HAP-1 (cell line): ENCODE results near the gene TMEM123.

ENCODE experiments used
- DNase-seq, 2 experiments: peaks; one replicate each; pipeline ENCODE4 v3.0.0-alpha.2; 2016 to 2020; ENCODE audit warnings: low spot score in 2 of 2
- H3K27me3 ChIP-seq: fragments of 250-450 bp; sonication (Bioruptor Pico); 2 replicates; pipeline ENCODE4 v1.5.1; 2020; ENCODE audit warnings: low read depth, mild to moderate bottlenecking, moderate library complexity
- H3K36me3 ChIP-seq: fragments of 250-450 bp; sonication (Bioruptor Pico); replicated peaks from 2 replicates; pipeline ENCODE4 v1.5.1; 2020; ENCODE audit warnings: mild to moderate bottlenecking
- H3K4me1 ChIP-seq: fragments of 250-450 bp; sonication (Bioruptor Pico); 2 replicates; pipeline ENCODE4 v1.5.1; 2020; ENCODE audit warnings: mild to moderate bottlenecking
- H3K4me3 ChIP-seq: fragments of 250-450 bp; sonication (Bioruptor Pico); 2 replicates; pipeline ENCODE4 v1.5.1; 2020; ENCODE audit warnings: mild to moderate bottlenecking, moderate library complexity
- H3K9me3 ChIP-seq: fragments of 250-450 bp; sonication (Bioruptor Pico); 2 replicates; pipeline ENCODE4 v1.5.1; 2020; ENCODE audit warnings: mild to moderate bottlenecking, moderate library complexity
- in situ Hi-C: fragments of 300-500 bp; cut with MboI; formaldehyde crosslinking; loops from 3 replicates; pipeline ENCODE4 v1.14.3; 2020; ENCODE audit warnings: low sequenced_read_pairs, inconsistent platforms, mixed read lengths

Gene TMEM123

DNA sequence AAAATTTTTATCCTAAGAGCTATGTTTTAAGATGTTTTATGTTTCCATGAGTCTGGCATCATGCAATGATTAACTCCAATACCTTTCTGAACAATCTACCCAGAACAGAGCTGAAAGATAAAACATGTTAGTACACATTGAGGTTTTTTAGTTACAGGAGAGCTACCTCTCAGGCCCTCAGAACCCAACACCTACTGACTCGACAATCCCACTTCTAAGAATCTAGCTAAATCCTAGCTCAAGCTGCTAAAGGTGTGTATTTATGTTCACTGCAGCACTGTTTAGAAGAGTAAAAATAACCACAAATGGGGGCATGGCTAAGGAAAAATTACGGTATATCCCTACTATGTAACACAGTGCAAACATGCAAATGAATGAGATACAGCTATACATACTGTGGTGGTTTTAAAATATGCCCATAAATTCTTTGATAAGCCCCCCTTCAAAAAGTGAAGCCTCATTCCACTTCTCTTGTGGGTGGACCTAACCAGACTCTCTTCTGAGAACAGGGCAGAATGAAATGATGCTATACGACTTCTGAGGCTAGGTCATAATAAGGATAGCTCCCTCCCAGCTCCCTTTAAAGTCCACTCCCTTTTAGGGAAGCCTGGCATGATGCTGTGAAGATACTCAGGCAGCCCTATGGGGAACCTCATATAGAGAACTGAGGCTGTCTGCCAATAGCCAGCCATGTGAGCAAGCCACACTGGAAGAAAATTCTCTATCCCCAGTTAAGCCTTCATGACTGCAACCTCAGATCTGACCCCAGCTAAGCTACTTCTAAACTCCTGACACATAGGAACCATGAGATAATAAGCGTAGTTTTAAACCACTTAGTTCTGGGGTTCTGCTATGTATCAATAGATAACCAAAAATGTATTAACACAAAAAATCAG lies 29.5 kb downstream of the TMEM123 start:
- in situ Hi-C loops = no loop called here
- Histone ChIP-seq H3K4me1 (peaks cover 32% of the 10 kb centered on the region), H3K27me3 (no peaks in the 10 kb centered on the region), H3K36me3 (0 out of 2 replicates have a peak, but pooled peaks cover 2% of the 10 kb centered on the region), H3K9me3 (no peaks in the 10 kb centered on the region), H3K4me3 (no peak overlapping the region)
- DNase-seq = no peak

DNA sequence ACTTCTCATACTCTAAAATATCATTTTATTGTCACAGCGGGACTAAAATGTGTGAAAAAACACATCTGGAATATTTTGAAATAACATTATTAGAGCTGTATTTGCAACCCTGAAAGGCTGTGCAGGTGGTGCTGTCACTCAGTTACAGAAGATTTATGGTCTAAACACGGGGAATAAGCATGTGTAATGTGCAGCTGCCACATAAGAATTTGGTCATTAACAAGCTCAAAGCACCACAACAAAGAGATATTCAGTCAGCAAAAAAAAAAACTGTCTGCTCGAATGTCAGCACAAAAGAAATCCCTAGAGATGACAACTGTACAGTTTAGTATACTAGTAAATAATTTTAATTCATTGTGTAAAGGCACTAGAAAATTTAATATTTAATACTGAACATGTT lies 31.3 kb downstream of the TMEM123 start:
- 0 out of 2 replicates have a peak, but pooled peaks cover 2% of the 10 kb centered on the region for H3K9me3 ChIP-seq
- 0 out of 2 replicates have a peak, but pooled peaks cover 2% of the 10 kb centered on the region for H3K36me3 ChIP-seq
- DNase-seq = peak; percentile 35 to 69
- peaks cover 20% of the 10 kb centered on the region for H3K4me1 ChIP-seq
- H3K4me3 ChIP-seq = no peak overlapping the region
- in situ Hi-C loops = no loop called here
- H3K27me3 ChIP-seq = no peaks in the 10 kb centered on the region

DNA sequence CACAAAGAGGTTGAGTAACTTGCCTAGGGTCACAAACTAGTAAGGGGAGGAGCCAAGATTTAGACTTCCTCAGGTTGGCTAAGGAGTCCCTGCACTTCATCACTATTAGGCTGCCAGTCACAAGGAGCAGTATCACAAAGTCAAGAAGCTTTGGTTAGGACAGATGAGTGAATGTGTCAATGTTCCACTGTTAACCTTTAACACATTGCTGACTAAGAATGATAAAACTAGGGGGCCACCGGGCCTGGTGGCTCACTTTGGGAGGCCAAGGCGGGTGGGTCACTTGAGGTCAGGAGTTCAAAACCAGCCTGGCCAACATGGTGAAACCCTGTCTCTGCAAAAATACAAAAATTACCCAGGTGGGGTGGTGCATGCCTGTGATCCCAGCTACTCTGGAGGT lies 32.0 kb downstream of the TMEM123 start:
- Histone ChIP-seq H3K4me1 (peaks cover 17% of the 10 kb centered on the region), H3K36me3 (no peaks in the 10 kb centered on the region), H3K4me3 (no peak overlapping the region), H3K9me3 (0 out of 2 replicates have a peak, but pooled peaks cover 2% of the 10 kb centered on the region), H3K27me3 (no peaks in the 10 kb centered on the region)
- DNase-seq = no peak
- in situ Hi-C loops = no loop called here

DNA sequence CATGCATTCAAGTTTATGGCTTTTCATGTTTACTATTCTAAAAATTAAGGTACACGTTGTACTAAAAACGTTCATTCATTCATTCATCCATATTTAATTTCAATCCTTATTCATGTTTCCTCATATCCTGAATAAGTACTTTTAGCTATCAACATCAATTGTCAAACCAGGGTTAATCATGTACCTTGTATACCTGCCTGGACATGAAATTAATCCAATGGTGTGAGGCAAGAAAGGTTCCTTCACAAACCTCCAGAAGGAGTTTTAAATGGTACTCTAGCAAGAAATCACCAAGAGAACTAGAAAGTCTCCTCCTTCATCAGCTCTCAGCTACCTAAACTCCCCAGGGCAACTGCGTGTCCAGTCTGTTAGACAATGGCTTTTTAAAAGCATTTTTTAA lies 33.4 kb downstream of the TMEM123 start:
- in situ Hi-C loops = no loop called here
- H3K36me3 ChIP-seq = no peaks in the 10 kb centered on the region
- H3K9me3 ChIP-seq = 0 out of 2 replicates have a peak, but pooled peaks cover 2% of the 10 kb centered on the region

DNA sequence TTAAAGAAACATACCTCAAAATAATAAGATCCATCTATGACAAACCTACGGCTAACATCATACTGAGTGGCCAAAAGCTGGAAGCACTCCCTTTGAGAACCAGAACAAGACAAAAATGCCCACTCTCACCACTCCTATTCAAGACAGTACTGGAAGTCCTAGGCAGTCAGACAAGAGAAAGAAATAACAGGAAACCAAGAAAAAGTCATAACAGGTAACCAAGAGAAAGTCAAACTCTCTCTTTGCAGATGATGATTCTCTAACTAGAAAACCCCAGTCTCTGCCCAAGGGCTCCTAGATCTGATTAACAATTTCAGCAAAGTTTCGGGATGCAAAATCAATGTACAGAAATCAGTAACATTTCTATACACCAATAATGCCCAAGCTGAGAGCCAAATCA lies 35.6 kb downstream of the TMEM123 start:
- no peak for DNase-seq
- no peaks in the 10 kb centered on the region for H3K36me3 ChIP-seq
- in situ Hi-C loops = no loop called here
- peaks cover 9% of the 10 kb centered on the region for H3K4me1 ChIP-seq
- H3K4me3 ChIP-seq = no peak overlapping the region
- H3K9me3 ChIP-seq = 0 out of 2 replicates have a peak, but pooled peaks cover 2% of the 10 kb centered on the region
- no peaks in the 10 kb centered on the region for H3K27me3 ChIP-seq

More for the DNA sequence above, 33.4 kb downstream of the TMEM123 start:
- Histone ChIP-seq H3K27me3 (no peaks in the 10 kb centered on the region), H3K4me1 (peaks cover 15% of the 10 kb centered on the region), H3K4me3 (no peak overlapping the region)
- no peak for DNase-seq

DNA sequence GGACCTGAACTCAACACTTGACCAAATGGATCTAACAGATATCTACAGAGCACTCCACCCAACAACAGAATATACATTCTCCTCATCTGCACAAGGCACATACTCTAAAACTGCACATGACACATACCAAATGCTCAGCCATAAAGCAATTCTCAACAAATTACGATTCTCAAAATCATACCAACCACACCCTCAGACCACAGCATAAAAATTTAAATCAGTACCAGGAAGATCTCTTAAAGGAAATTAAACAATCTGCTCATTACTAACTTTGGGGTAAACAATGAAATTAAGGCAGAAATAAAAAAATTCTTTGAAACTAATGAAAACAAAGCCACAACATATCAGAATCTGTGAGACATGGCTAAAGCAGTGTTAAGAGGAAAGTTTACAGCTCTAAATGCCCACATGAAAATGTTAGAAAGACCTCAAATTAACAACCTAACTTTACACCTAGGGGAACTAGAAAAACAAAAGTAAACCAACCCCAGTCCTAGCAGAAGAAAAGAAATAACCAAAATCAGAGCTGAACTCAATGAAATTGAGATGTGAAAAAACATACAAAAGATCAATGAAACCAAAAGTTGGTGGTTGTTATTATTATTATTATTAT lies 37.2 kb downstream of the TMEM123 start:
- Histone ChIP-seq H3K9me3 (0 out of 2 replicates have a peak, but pooled peaks cover 2% of the 10 kb centered on the region), H3K4me3 (no peak overlapping the region), H3K4me1 (no peaks in the 10 kb centered on the region), H3K36me3 (no peaks in the 10 kb centered on the region), H3K27me3 (no peaks in the 10 kb centered on the region)
- in situ Hi-C loops = no loop called here
- no peak for DNase-seq

DNA sequence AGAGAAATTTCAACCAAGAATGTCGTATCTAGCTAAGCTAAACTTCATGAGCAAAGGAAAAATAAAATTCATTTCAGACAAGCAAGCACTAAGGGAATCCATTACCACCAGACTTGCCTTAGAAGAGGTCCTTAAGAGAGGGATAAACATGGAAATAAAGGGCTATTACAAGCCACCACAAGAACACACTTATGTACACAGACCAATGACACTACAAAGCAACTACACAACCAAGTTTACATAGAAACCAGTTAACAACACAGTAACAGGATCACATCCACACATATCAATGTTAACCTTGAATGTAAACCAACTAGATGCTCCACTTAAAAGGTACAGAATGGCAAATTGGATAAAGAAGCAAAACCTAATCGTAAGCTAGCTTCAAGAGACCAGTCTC lies 38.0 kb downstream of the TMEM123 start:
- Histone ChIP-seq H3K4me3 (no peak overlapping the region), H3K36me3 (no peaks in the 10 kb centered on the region), H3K4me1 (no peaks in the 10 kb centered on the region), H3K9me3 (0 out of 2 replicates have a peak, but pooled peaks cover 2% of the 10 kb centered on the region), H3K27me3 (no peaks in the 10 kb centered on the region)
- in situ Hi-C loops = no loop called here
- DNase-seq = no peak

DNA sequence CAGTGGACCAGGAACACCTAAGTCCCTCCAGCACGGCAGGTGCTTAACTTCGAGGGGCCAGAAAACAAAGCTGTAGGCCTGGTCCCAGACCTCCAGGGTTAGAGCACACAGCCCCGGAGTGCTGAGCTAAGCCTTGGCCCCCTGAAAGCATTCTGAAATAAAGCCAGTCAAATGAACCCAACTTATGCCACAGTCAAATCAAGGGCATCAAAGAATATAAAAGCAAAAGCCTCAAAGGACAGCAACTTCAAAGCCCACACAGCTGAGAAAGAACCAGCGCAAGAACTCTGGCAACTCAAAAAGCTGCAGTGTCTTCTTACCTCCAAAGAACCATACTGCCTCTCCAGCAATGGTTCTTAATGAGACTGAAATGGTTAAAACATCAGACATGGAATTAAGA lies 39.1 kb downstream of the TMEM123 start:
- H3K36me3 ChIP-seq = no peaks in the 10 kb centered on the region
- H3K9me3 ChIP-seq = 0 out of 2 replicates have a peak, but pooled peaks cover 2% of the 10 kb centered on the region
- no peak overlapping the region for H3K4me3 ChIP-seq
- in situ Hi-C loops = no loop called here
- no peak for DNase-seq
- no peaks in the 10 kb centered on the region for H3K27me3 ChIP-seq
- H3K4me1 ChIP-seq = no peaks in the 10 kb centered on the region

DNA sequence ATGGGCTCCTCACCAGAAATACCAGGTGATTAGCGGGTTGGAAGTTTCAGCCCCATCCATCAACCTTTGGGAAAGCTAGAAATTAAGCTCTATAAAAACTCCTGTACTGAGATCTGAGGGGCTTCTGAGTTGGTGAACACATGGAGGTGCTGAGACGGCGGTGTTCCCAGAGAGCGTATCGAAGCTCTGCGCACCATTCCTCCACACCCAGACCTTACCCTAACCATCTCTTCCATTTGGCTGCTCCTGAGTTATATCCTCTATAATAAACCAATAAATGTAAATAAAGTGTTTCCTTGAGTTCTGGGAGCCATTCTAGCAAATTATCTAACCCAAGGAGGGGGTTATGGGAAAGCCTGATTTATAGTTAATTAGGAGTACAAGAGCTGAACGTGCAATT lies 41.4 kb downstream of the TMEM123 start:
- no peak for DNase-seq
- Histone ChIP-seq H3K4me1 (no peaks in the 10 kb centered on the region), H3K27me3 (no peaks in the 10 kb centered on the region), H3K36me3 (no peaks in the 10 kb centered on the region), H3K9me3 (no peaks in the 10 kb centered on the region), H3K4me3 (no peak overlapping the region)
- in situ Hi-C loops = no loop called here

DNA sequence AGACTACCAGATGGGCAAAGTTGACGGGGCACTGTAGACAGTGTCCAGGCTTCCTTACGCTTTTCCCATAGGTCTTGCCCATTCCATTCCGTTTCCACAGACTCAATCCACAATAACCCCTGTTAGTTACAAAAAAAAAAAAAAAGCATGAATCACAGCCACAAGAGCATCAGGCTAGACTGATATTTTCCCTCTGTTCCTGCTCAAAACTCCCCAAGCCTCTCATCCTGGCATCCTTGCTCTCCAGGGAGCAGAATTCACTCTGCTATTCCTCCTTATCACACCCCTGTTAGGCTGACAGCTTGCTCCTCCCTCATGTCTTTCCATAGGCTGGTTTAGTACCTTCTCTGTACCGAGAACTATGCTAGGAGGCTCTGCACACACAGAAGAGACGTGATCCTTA lies 42.2 kb downstream of the TMEM123 start:
- no peak for DNase-seq
- Histone ChIP-seq H3K36me3 (no peaks in the 10 kb centered on the region), H3K27me3 (no peaks in the 10 kb centered on the region), H3K4me3 (no peak overlapping the region), H3K4me1 (peaks cover 2% of the 10 kb centered on the region; the same call in 1 of the 2 replicates), H3K9me3 (no peaks in the 10 kb centered on the region)
- in situ Hi-C loops = no loop called here

DNA sequence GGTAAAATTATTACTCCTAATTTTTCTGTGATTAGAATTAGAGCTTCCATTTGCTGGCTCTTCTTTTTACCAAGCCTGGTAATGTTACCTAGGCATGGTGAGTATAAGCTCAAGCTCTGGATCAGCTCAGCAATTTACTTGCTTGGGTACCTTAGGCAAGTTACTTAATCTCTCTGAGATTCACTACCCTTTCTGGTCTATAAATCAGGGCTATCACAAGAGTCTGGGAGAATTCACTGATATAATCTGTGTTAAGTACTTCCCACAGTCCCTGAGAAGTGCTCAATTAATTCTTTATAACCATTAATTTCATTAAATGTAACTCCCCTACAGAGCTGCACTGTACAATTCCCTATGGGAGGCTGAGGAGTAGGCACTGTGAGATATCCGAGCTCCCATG lies 44.2 kb downstream of the TMEM123 start:
- Histone ChIP-seq H3K4me3 (no peak overlapping the region), H3K27me3 (no peaks in the 10 kb centered on the region), H3K36me3 (no peaks in the 10 kb centered on the region), H3K9me3 (no peaks in the 10 kb centered on the region), H3K4me1 (peaks cover 2% of the 10 kb centered on the region; the same call in 1 of the 2 replicates)
- DNase-seq = no peak
- in situ Hi-C loops = no loop called here

DNA sequence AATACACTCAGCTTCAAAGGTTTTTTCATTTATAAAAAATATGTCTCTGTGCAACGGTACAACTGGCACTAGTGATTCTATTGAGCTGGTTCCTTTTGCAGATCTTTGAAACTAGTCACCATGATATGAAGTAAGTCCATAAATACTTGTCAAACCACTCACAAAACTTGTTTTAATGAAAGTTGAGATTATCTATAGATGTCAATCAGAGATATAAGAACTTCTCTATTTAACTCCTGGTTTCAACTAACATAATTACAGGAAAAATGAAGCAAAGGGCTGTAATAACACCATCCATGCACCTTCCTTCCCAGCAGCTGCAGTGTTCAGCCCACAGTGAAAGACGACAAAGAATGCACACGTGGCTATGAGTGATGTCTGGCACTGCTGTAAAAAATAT lies 44.7 kb downstream of the TMEM123 start:
- Histone ChIP-seq H3K4me3 (no peak overlapping the region), H3K9me3 (no peaks in the 10 kb centered on the region), H3K36me3 (no peaks in the 10 kb centered on the region), H3K4me1 (peaks cover 2% of the 10 kb centered on the region; the same call in 1 of the 2 replicates), H3K27me3 (no peaks in the 10 kb centered on the region)
- DNase-seq = no peak
- in situ Hi-C loops = no loop called here

DNA sequence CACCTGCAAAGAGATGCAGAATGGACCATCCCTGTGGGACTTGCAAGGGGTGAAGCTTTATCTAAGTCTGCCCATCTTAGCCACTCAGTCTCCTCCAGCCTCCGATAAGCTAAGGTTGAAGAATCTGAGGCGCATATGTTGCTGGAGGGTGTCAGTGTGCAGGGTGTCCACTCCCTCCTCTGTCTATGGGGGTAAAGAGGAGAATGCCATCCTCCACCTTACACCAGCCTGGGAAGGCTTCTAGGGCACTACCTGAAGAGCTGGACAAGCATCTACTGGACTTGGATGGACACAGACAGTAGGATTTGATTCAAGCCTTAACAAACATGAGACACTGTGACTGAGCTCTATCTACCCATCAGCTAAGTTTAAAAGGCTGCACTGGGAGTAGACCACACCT lies 46.5 kb downstream of the TMEM123 start:
- no peaks in the 10 kb centered on the region for H3K9me3 ChIP-seq
- H3K4me1 ChIP-seq = peaks cover 6% of the 10 kb centered on the region
- H3K4me3 ChIP-seq = no peak overlapping the region
- in situ Hi-C loops = no loop called here
- no peaks in the 10 kb centered on the region for H3K27me3 ChIP-seq
- DNase-seq = no peak
- H3K36me3 ChIP-seq = peaks cover 10% of the 10 kb centered on the region

DNA sequence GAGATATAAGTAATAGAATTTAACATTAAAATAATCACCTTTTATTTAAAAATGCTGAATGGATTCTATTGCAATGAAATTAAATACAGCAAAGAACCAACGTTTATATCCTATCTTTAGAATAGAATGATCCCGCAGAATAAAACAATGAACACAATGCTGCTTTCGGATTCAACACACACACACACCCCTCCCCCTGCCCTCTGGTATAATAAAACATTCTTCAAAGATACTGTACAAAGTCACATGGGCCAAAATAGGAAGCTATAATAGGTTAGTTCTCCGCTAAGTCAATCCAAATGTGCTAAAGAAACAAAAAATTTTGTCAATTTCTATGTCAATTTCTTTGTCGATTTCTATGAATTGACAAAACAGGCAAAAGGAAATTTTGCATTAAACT lies 47.1 kb downstream of the TMEM123 start:
- Histone ChIP-seq H3K4me1 (peaks cover 6% of the 10 kb centered on the region), H3K27me3 (no peaks in the 10 kb centered on the region), H3K36me3 (peaks cover 16% of the 10 kb centered on the region), H3K9me3 (no peaks in the 10 kb centered on the region), H3K4me3 (no peak overlapping the region)
- in situ Hi-C loops = no loop called here
- DNase-seq = no peak
